HG02870 (cell line): ENCODE data around the gene SHISA8.
"Not testable (repeated sequence)": the region's sequence is repeated elsewhere in the genome, so short reads cannot be mapped to it uniquely, and the experiment has no call there.

Source experiments
- ATAC-seq: cut with Tn5 transposase; IDR thresholded peaks from one replicate; pipeline ENCODE4 v1.9.1; 2021; ENCODE audit warnings: mild to moderate bottlenecking, moderate library complexity; ENCODE audit not compliant: unreplicated experiment

SHISA8 gene

GRCh38 chr22:41900652-41901312, 14.1 kb downstream of the SHISA8 start:
- no peak for ATAC-seq

- no peak for ATAC-seq
These were observed 14.8 kb downstream of the SHISA8 start for GRCh38 chr22:41899992-41900651.

GRCh38 chr22:41899110-41899509, 15.8 kb downstream of the SHISA8 start:
- ATAC-seq = no peak

GRCh38 chr22:41898645-41899044, 16.2 kb downstream of the SHISA8 start:
- no peak for ATAC-seq

GRCh38 chr22:41893591-41894375, 21.1 kb downstream of the SHISA8 start:
- ATAC-seq = no peak

- ATAC-seq = no peak
These were observed 22.2 kb downstream of the SHISA8 start for GRCh38 chr22:41892721-41893120.

GRCh38 chr22:41891407-41891806, 23.5 kb downstream of the SHISA8 start:
- ATAC-seq = no peak

GRCh38 chr22:41888627-41889200, 26.2 kb downstream of the SHISA8 start:
- no peak for ATAC-seq

GRCh38 chr22:41885516-41885915, 29.4 kb downstream of the SHISA8 start:
- no peak for ATAC-seq

GRCh38 chr22:41885116-41885515, 29.8 kb downstream of the SHISA8 start:
- ATAC-seq = no peak

GRCh38 chr22:41883400-41883799, 31.5 kb downstream of the SHISA8 start:
- ATAC-seq = no peak

GRCh38 chr22:41880653-41881052, 34.2 kb downstream of the SHISA8 start:
- no peak for ATAC-seq

GRCh38 chr22:41876675-41877074, 38.2 kb downstream of the SHISA8 start:
- ATAC-seq = no peak

GRCh38 chr22:41876275-41876674, 38.6 kb downstream of the SHISA8 start:
- no peak for ATAC-seq

GRCh38 chr22:41875531-41876270, 39.2 kb downstream of the SHISA8 start:
- ATAC-seq = no peak

GRCh38 chr22:41874090-41874489, 40.8 kb downstream of the SHISA8 start:
- ATAC-seq = no peak

- ATAC-seq = no peak
These were observed 41.5 kb downstream of the SHISA8 start for GRCh38 chr22:41873391-41873790.

GRCh38 chr22:41870786-41871185, 44.1 kb downstream of the SHISA8 start:
- ATAC-seq = no peak

GRCh38 chr22:41870081-41870480, 44.8 kb downstream of the SHISA8 start:
- not testable (repeated sequence) for ATAC-seq

GRCh38 chr22:41868556-41868955, 46.3 kb downstream of the SHISA8 start:
- ATAC-seq = no peak

GRCh38 chr22:41863472-41863871, 51.4 kb downstream of the SHISA8 start:
- ATAC-seq = no peak
